ENCODE data around the gene FBLN1.
A peak's percentile ranks its signal among the peaks of the same experiment; 100 is the strongest.

Gene FBLN1

DNA sequence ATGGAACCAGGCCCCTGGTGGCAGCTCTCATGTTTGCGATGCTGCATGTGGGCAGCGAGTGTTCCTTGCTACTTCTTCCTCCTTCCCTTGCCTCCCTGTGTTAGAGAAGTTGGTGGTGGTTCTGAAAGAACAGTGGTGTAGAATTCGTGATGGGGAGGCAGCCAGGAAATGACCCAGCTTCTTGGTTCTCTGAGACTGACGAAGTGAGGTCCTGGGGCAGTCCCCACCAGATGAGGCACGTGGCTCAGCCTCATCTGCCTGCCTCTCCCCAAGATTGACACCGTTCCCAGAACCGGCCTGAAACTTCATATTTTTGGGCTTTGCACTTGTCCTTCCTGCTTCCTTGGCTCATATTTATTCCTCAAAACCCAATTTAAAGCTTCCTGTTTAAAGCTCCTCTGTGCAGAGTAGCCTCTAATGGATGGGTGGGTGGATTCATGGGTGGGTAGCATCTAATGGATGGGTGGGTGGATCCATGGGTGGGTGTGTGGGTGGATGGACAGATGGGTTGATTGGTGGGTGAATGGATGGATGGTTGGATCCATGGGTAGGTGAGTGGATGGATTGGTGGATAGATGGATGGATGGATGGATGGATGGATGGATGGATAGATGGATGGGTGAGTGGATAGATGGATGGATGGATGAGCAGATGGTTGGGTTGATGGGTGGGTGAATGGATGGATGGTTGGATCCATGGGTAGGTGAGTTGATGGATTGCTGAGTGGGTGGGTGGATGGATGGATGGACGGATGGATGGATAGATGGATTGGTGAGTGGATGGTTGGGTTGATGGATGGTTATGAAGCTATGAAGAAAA, 91.6 kb downstream of the FBLN1 start:
- DNase-seq = no peak
- Mint-ChIP-seq H3K4me3 (no peak overlapping the region), H3K4me1 (no peaks in the 10 kb centered on the region), H3K9me3 (peaks cover 4% of the 10 kb centered on the region), H3K27ac (no peak overlapping the region), H3K36me3 (ENCODE audit: low read depth) (peaks cover 5% of the 10 kb centered on the region), H3K27me3 (ENCODE audit: low read depth, poor library complexity) (no peaks in the 10 kb centered on the region)
- TF ChIP-seq CTCF (IDR thresholded peaks at IDR 0.05) = no peak

DNA sequence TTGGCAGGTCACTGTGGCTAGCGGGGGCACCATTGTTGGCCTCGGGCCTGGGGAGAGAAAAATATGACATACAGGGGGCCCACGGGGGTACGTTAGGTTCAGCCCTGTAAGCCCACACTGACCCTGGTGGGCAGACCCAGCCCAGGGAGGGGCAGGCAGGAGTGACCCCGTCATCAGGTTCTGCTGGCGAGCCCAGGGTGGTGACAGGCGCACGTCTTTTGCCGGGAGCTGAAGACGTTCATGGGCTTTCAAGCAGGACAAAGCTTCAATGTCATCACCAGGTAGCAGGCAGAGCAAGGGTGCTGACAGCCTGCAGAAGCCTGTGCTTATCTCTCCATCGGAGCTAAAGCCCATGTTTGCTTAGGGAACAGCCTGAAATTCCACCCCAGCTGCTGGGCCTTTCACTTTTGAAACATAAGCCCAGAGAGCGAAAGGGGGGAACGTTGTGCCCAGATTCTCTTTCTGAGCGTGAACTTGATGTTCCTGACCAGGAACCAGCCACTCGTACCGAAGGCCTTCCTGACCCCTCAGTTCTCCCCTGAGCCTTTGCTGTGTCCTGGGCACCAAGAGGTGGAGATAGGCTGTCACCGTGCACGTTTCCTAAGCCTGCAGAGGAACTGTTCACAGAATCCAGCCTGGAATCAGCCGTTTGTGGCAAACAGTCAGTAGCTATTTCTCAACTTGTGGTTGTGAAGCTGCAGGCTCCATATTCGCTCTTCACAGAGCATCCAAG, 94.9 kb downstream of the FBLN1 start:
- Mint-ChIP-seq H3K9me3 (peaks cover 4% of the 10 kb centered on the region), H3K27ac (peak overlapping the region; percentile 72), H3K4me3 (no peak overlapping the region), H3K27me3 (ENCODE audit: low read depth, poor library complexity) (no peaks in the 10 kb centered on the region), H3K4me1 (peaks cover 20% of the 10 kb centered on the region), H3K36me3 (ENCODE audit: low read depth) (peaks cover 14% of the 10 kb centered on the region)
- TF ChIP-seq CTCF (IDR thresholded peaks at IDR 0.05) = no peak
- no peak for DNase-seq

DNA sequence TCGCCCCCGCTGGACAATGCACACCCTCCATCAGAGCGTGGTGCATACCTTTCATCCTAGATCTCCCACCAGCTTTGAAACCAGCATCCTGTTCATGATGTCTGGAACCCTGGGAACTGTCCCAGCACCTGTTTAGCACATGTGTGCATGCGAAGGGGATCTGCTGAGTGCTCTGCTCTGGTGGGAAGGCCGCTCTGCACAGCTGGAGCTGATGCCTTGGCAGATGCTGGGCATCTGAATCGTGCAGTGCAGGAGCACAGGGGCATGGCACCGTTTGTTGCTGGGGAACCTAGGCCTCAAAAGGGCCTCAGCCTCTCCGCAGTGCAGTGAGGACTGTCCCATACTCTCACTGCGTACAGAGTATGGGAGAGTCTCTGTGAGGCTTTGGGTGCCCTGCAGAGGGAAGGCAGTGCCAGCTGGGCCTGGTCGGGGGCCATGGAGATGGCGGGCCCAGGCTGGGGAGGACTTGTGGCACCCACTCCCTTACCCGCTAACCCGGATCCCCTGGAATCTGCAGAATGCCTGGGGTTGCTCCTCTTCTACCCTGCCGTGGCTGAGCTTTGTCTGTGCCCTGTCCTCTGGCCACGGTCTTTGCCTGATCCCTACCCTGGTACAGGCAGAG, 96.0 kb downstream of the FBLN1 start:
- Mint-ChIP-seq H3K36me3 (ENCODE audit: low read depth) (peaks cover 11% of the 10 kb centered on the region), H3K4me1 (peaks cover 20% of the 10 kb centered on the region), H3K27me3 (ENCODE audit: low read depth, poor library complexity) (no peaks in the 10 kb centered on the region), H3K4me3 (no peak overlapping the region), H3K27ac (no peak overlapping the region), H3K9me3 (peaks cover 4% of the 10 kb centered on the region)
- no peak for DNase-seq
- no peak for TF ChIP-seq CTCF (IDR thresholded peaks at IDR 0.05)

DNA sequence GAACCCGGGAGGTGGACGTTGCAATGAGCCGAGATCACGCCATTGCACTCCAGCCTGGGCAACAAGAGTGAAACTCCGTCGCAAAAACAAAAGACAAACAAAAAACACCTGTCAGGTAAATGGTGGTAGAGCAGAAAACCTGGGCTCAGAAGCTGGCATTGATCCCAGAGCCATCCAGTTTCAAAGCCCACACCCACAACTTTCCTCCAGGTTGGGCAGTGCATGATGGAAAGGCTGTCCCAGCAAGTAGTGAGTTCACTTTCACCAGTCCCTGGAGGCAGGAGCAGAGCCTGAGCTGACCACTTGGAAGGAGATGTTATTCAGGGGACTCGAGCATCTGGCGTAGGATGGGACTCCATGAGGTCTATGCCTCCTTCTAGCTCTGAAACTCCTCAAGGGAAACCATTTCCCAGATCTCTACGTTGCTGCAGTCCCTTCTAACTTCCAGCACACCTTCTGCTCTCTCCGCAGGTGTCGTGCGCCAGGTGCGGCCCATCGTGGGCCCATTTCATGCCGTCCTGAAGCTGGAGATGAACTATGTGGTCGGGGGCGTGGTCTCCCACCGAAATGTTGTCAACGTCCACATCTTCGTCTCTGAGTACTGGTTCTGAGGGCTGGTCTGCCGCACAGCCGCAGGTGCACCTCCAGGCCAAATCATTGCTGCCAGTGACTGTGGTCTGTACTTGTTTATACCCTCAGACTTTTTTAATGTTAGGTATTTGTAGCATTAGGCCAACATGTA, 97.3 kb downstream of the FBLN1 start:
- H3K27me3 Mint-ChIP-seq (ENCODE audit: low read depth, poor library complexity) = no peaks in the 10 kb centered on the region
- no peak for TF ChIP-seq CTCF (IDR thresholded peaks at IDR 0.05)
- no peak overlapping the region for H3K27ac Mint-ChIP-seq
- H3K9me3 Mint-ChIP-seq = peaks cover 4% of the 10 kb centered on the region
- H3K36me3 Mint-ChIP-seq (ENCODE audit: low read depth) = peaks cover 15% of the 10 kb centered on the region
- H3K4me3 Mint-ChIP-seq = no peak overlapping the region
- DNase-seq = no peak
- H3K4me1 Mint-ChIP-seq = peaks cover 24% of the 10 kb centered on the region

GRCh38 chr22:45600790-45601730, 98.4 kb downstream of the FBLN1 start:
- Mint-ChIP-seq H3K4me3 (no peak overlapping the region), H3K27ac (no peak overlapping the region), H3K4me1 (peaks cover 33% of the 10 kb centered on the region), H3K27me3 (ENCODE audit: low read depth, poor library complexity) (peaks cover 3% of the 10 kb centered on the region), H3K36me3 (ENCODE audit: low read depth) (peaks cover 15% of the 10 kb centered on the region), H3K9me3 (no peaks in the 10 kb centered on the region)
- TF ChIP-seq CTCF (IDR thresholded peaks at IDR 0.05) = no peak
- DNase-seq = no peak
